Measurements from ENCODE around the gene LRCH1. TPM values are rescaled to one million over a fixed set of nuclear protein-coding genes. Genes with fewer than 3 reads are reported as not detected.

The LRCH1 gene
- total RNA-seq, 1 donor from 2014 or later: 11.0 TPM

GRCh38 chr13:46666727-46667456 lies 113.9 kb downstream of the LRCH1 start:
- no peak for DNase-seq
- intact Hi-C loops (cut with DNase I): no loop called here
- peak; percentile 43 for ATAC-seq (ENCODE audit: poor library complexity)

DNA sequence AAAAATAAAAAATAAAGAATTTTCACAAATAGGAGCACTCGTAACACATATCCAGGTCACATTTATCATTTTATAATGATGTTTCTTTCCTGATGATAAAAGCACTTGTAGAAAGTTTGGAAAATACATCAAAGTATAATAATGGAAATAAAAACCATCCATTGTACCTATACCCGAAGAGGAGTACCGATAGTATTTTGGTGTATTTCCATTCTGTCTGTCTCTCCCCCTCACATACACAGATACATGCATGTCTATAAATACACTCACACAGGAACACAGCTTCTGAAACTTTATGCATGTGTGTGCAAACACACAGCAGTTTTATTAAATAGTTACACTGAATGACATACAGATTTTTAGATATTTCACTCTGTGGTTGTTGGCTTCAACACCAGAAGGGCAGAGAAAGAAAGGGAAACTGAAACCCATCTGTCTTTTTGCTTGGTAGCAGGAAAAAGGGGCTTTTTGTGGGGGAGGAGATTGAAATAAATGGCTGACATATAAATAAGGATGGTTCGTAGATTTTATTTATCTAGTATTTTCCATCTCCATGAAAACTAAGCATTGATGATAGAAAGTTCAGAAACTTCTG lies 114.8 kb downstream of the LRCH1 start:
- no peak for DNase-seq
- intact Hi-C loops (cut with DNase I): no loop called here
- ATAC-seq (ENCODE audit: poor library complexity): no peak

GRCh38 chr13:46668302-46668720 lies 115.3 kb downstream of the LRCH1 start:
- DNase-seq (peak; percentile 62), ATAC-seq (ENCODE audit: poor library complexity) (peak; percentile 59)
- intact Hi-C loops (cut with DNase I): no loop called here

DNA sequence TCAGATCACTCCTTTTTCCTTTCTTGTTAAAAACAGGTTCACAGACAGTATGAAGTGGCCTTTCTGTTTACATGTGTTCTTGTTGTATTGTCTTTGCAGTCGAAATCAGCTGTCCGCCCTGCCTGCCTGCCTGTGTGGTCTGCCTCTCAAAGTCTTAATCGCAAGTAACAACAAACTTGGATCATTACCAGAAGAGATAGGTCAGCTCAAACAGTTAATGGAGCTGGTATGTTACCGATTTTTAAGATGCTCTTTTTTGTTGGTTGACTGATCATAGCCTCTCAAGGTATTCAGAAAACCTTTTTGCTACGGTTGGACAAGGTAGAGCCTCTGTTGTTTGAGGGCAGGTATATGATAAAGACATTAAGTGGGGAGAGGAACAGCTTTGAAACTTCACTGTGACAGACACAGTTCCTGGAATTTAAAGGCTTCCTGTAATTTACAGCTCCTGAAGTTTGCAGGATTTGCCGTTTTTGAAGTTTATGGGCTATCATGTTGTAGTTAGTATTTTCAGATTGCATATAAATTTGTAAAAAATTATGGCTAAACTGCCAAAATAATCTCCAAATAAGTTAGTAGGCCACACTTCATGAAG lies 116.1 kb downstream of the LRCH1 start:
- ATAC-seq (ENCODE audit: poor library complexity): no peak
- no peak for DNase-seq
- intact Hi-C loops (cut with DNase I): no loop called here

DNA sequence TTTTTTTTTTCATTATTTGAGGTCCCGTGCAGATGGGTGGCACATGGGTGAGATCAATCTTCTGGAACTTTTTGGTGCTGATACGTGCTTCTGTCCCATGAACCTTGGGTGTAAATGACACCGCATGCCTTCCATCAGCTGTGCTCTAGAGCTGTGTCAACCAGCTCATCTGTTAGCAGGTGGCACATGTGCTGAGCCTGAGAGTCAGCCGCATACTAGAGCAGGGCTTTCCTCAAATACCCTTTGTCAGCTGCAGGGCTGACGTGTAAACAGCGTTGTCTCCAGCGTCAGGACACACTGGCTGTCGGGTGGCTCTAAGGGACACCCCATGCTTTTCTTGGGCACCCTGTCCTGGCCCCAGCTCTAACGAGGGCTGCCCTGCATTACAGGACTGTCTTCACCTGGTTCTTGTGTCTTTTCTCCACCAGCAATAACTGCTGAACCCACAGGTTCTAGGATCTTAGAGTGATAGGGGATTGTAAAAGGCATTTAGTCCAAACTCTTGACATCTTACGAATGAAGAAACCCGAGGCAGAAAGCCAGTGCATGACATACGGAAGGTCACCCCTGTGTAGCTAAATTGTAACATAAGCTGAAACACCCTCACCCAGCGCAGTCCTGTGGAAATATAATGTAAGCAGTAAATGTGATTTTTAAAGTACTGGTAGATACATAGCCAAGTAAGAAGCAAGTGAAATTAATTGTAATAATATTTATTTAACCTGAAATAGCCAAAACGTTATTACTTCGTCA lies 119.5 kb downstream of the LRCH1 start:
- DNase-seq (no peak), ATAC-seq (ENCODE audit: poor library complexity) (peak; percentile 32)
- intact Hi-C loops (cut with DNase I): no loop called here

- intact Hi-C loops (cut with DNase I): no loop called here
- ATAC-seq (ENCODE audit: poor library complexity) (no peak), DNase-seq (no peak)
Observed at GRCh38 chr13:46675016-46675415, 122.0 kb downstream of the LRCH1 start.

- no peak for ATAC-seq (ENCODE audit: poor library complexity)
- no peak for DNase-seq
- intact Hi-C loops (cut with DNase I): no loop called here
Observed at GRCh38 chr13:46676378-46676725, 123.4 kb downstream of the LRCH1 start.

- DNase-seq (no peak), ATAC-seq (ENCODE audit: poor library complexity) (peak; percentile 72)
- intact Hi-C loops (cut with DNase I): loop anchor here (10.0 kb wide), 1 partner anchor 125 kb away; the partner anchor contains the start of gene LRCH1
Observed at GRCh38 chr13:46679369-46680120, 126.6 kb downstream of the LRCH1 start.

DNA sequence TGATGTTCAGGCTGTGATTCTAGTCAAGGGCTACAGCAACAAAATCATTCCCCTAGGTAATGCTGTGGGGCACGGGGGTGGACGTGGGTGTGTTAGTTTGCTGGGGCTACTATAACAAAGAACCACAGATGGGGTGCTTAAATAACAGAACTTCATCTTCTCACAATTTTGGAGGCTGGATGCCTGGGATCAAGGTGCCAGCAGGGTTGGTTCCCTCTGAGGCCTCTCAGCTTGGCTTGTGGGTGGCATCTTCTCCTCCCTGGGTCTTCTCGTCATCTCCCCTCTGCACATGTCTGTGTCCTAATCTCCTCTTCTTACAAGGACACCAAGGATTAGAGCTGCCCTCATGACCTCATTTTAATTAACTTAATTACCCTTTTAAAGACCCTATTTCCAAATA lies 129.0 kb downstream of the LRCH1 start:
- intact Hi-C loops (cut with DNase I): loop anchor here (10.0 kb wide), 1 partner anchor 127 kb away; the partner anchor contains the start of gene LRCH1
- ATAC-seq (ENCODE audit: poor library complexity) (no peak), DNase-seq (no peak)

DNA sequence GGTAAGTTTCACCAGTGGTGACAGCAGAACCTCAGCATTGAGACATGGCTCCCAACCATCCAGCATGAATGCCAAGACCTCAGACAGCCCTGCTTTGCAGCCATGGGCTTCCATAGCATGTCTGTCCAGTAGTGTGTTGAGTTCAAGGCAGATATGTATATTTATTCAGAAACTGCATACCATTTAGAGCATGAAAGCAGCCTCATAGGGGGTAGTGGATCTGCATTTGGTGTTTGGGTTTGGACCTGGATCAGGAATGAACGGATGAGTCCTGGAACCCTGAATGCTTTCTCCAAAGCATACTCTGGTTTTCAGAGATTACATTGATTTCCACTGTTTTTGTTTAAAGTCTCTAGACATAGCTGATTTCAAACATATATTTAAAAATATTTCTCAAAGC lies 129.7 kb downstream of the LRCH1 start:
- ATAC-seq (ENCODE audit: poor library complexity): no peak
- DNase-seq: no peak
- intact Hi-C loops (cut with DNase I): loop anchor here (10.0 kb wide), 1 partner anchor 128 kb away; the partner anchor contains the start of gene LRCH1

DNA sequence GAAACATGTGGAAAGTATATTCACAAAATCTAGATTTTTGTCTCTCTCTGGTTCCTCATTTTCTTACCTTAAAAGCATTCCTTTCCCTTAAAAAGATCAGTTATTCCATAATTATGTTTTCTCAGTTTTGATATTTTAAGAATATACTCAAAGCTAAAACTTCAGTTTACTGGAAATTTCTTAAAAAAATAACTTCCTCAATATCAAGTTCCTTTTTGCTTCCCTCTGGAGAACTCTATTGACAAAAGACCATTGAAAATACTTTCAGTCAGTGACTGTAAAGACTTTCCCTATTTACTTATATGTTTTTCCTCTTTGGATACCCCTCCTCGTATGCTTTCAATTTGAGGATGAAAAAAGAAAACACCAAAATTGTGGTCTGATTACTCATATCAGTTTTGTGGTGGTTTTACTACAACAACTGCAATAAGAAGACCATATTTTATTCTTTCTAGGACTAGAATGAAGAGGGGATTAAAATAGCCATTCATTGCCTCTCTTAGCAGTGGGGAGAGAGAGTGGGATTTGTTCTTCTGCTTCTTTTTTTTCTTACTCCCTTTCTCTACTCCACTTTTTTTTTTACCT lies 130.8 kb downstream of the LRCH1 start:
- intact Hi-C loops (cut with DNase I): loop anchor here (10.0 kb wide), 1 partner anchor 129 kb away; the partner anchor contains the start of gene LRCH1
- ATAC-seq (ENCODE audit: poor library complexity): no peak
- DNase-seq: no peak

DNA sequence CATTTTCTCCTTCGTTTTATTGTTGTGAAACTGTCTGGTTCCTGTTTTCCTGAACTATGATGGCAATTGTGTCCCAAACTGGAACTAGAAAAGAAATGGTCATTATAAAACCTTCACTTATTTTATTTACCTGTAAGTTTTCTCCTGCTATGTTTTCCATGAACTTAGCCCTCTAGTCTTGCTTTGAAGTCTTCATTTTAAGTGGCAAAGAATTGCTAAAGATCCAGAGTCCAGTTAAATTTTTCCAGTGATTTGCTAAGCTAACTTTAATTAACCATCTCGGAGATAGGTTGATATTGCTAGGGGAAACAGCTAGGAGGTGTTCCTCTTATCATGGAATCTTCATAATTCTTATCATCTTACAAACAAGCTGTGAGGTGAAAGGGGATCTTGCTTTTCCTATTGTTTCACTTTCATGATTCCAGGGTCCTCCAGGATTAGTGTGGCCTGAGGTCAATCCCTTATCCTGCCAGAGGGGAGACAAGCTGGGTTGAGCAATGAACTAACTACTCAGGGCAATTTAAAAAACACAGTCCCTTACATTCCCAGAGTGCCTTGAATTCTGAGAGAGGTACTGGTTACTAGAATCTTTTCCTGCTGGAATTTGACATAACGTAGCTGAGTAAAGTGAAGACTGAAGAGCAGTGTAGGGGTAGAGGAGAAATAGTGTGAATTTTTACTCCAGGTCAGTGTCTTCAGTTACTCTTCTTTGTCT lies 131.5 kb downstream of the LRCH1 start:
- DNase-seq: no peak
- intact Hi-C loops (cut with DNase I): loop anchor here (10.0 kb wide), 1 partner anchor 130 kb away; the partner anchor contains the start of gene LRCH1
- peak; percentile 67 for ATAC-seq (ENCODE audit: poor library complexity)

DNA sequence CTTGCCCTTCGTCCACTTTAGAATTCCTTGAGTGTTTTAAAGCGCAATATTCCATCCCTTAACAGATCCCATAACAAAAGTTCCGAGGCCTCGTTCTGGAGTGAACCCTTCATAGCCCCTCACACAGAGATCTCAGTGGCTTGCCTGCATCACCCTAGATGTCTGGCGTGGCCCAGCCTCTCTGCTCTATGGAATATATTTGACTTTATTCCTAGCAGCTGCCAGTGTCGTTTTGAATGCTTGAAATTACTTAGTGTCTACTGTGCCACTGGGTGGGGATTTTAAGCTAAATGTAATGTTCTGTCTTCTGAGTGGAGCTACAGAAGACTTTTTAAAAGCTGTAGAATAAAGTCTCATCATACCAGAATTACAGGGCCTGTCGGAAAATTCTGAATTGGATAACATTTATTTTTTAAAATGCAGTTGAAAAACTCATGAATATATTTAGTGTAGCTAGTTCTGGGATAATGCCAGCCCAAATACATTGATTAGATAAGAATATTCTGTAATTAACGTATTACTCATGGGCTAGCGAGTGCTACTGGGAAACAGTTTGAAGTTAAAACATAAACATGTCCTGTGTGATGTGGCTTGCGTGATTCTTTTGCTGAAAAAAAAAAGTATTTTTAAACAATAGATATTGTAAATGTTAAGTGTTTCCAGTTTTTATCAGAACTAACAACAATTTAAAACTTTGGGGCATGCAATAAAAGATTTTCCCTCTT lies 132.2 kb downstream of the LRCH1 start:
- DNase-seq (no peak), ATAC-seq (ENCODE audit: poor library complexity) (peak; percentile 38)
- intact Hi-C loops (cut with DNase I): loop anchor here (10.0 kb wide), 1 partner anchor 130 kb away; the partner anchor contains the start of gene LRCH1

DNA sequence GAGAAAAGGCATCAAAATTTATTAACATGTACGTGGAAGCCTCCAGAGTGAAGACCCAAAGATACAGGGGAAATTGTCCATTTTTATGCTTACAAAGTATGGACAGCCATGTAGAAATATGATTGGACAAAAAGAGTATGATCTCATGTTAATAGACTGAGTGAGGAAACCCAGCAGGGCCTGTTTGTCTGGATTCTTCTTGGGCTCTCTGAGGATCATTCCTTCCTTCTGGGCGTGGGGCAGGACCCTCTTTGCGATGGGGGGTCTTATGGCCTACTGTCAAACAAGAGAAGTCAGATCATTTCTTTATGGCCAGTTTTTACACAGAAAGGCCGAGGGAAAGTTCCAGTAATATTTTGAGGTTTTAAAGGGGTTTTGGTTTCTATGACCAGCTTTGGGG lies 133.2 kb downstream of the LRCH1 start:
- DNase-seq: no peak
- ATAC-seq (ENCODE audit: poor library complexity): no peak
- intact Hi-C loops (cut with DNase I): loop anchor here (10.0 kb wide), 1 partner anchor 131 kb away; the partner anchor contains the start of gene LRCH1

DNA sequence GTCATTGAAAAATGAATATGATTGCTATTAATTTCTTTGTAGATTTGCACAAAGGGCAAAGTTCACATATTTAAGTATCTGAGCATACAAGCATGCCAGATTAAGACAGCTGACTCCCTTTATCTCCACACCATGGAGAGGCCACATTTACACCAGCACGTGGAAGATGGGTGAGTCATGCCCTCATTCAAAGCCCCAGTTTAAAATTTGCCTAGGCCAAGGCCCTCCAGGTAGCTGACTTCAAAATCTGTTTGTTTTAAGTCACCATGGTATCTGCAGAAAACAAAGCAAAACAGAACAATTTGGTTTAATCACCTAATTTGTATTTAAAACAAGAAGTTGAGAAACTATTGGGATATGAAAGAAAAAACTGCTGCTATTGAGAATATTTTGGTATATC lies 134.8 kb downstream of the LRCH1 start:
- no peak for DNase-seq
- intact Hi-C loops (cut with DNase I): loop anchor here (10.0 kb wide), 1 partner anchor 133 kb away; the partner anchor contains the start of gene LRCH1
- peak; percentile 60 for ATAC-seq (ENCODE audit: poor library complexity)

DNA sequence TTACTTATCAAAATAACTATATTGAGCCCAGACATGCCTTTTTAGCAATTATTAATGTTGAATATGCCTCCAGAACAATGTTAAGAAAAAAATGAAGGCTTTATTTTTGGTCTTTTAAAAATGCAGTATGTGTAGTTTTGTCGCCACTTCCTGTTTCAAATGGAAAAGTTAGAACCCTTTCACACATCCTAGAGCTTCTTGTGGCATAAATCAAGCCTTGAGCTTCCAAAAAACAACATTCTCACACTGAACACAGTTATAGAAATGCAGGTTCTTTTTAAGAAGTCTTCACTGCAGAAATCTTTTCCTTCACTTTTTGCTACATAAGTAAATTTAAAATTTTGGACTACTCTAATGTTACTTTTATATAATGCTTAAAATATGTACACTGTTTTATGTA lies 135.3 kb downstream of the LRCH1 start:
- ATAC-seq (ENCODE audit: poor library complexity): no peak
- intact Hi-C loops (cut with DNase I): loop anchor here (10.0 kb wide), 1 partner anchor 134 kb away; the partner anchor contains the start of gene LRCH1
- DNase-seq: no peak

- peak; percentile 93 for ATAC-seq (ENCODE audit: poor library complexity)
- peak; percentile 79 for DNase-seq
- intact Hi-C loops (cut with DNase I): no loop called here
Observed at GRCh38 chr13:46698014-46698413, 145.0 kb downstream of the LRCH1 start.
